GM12872 (cell line): ENCODE measurements around the gene AGBL4.

ENCODE experiments used
- CTCF ChIP-seq: IDR thresholded peaks from 3 replicates; pipeline ENCODE4 v1.5.1; 2011; ENCODE audit warnings: low read depth, mild to moderate bottlenecking, low read length, moderate library complexity; ENCODE audit not compliant: insufficient read depth

Gene AGBL4

GRCh38 chr1:48792961-48793360 lies 1230.8 kb downstream of the AGBL4 start:
- TF ChIP-seq CTCF: no peak

GRCh38 chr1:48790397-48790796 lies 1233.4 kb downstream of the AGBL4 start:
- TF ChIP-seq CTCF: no peak

GRCh38 chr1:48789903-48790302 lies 1233.9 kb downstream of the AGBL4 start:
- no peak for TF ChIP-seq CTCF

GRCh38 chr1:48785869-48786268 lies 1237.9 kb downstream of the AGBL4 start:
- TF ChIP-seq CTCF: no peak

- no peak for TF ChIP-seq CTCF
Observed at GRCh38 chr1:48784301-48784700, 1239.5 kb downstream of the AGBL4 start.

- TF ChIP-seq CTCF: no peak
Observed at GRCh38 chr1:48777219-48777895, 1246.4 kb downstream of the AGBL4 start.

- no peak for TF ChIP-seq CTCF
Observed at GRCh38 chr1:48776393-48777218, 1247.1 kb downstream of the AGBL4 start, which contains the start of gene BEND5. Gene BEND5, minus strand, starts transcription at chr1:48776891. Its CDS starts 60 bp downstream, at chr1:48776831.
